Kidney epithelial cell (primary cell): ENCODE measurements around the gene SPTSSA. TPM values are rescaled to one million over a fixed set of nuclear protein-coding genes. Genes with fewer than 3 reads are reported as not detected.

ENCODE experiments used
- DNase-seq: peaks from one replicate; pipeline ENCODE4 v3.0.0-alpha.2; 2010; ENCODE audit warnings: low read depth
- H3K27me3 ChIP-seq: 2 replicates; pipeline ENCODE4 v1.6.0; 2011; ENCODE audit warnings: low read length; ENCODE audit not compliant: control insufficient read depth, insufficient read depth
- H3K36me3 ChIP-seq: 2 replicates; pipeline ENCODE4 v1.5.1; 2011; ENCODE audit warnings: low read length; ENCODE audit not compliant: control insufficient read depth, insufficient read depth
- H3K4me3 ChIP-seq: 2 replicates; pipeline ENCODE4 v1.5.1; 2011; ENCODE audit warnings: low read depth, mild to moderate bottlenecking, control low read depth, low read length
- total RNA-seq: library from RNA; depleted of rRNA; stranded (reverse); fragments of >200 nt; gene quantifications from 2 replicates; pipeline ENCODE4 v1.2.3, GENCODE V29; 2015
- TF ChIP-seq, protein P1 (sequence below): IDR thresholded peaks from 2 replicates; pipeline ENCODE4 v1.5.1; 2011; ENCODE audit warnings: mild to moderate bottlenecking, moderate library complexity, low read length, control low read depth, inconsistent platforms; ENCODE audit not compliant: insufficient read depth, poor library complexity, severe bottlenecking

SPTSSA gene
- total RNA-seq, 1 donor from 2014 or later = 13.0 TPM

DNA sequence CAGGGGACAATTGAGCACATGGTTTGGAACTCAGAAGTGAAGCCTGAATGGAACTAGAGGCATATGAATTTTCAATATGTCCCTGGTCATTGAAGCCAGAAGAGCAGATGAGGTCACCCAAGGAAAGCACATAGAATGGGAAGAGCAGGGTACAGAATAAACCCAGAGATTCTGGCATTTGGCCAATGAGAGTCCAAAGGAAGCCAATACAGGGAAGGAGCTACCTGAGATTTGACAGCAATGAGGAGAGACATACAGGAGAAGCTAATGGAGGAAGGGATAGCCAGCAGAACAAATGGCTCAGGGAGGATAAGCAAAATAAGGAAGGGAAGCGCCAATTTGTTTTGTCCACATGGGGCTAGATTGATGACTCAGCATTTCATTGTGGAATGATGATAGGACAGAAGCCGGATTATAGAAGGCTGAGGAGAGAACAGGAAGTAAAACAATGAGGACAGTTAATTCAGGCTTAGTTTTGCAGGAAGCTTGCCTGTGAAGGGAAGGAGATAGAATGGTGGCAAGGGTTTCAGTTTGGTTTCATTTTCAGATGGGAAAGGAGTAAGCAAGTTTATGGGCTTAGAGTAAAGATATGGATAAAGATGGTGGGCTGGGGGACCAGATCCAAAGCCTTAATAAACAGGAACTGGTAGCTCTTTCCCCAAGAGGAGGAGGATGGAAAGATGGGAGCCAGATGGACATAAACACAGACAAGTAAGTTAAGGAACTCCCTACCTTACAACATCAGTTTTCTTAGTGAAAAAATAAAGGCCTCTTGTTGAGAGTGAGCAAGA lies 3.2 kb upstream of the SPTSSA start:
- H3K4me3 ChIP-seq = no peak overlapping the region
- DNase-seq = no peak
- no peaks in the 10 kb centered on the region for H3K27me3 ChIP-seq
- H3K36me3 ChIP-seq = no peaks in the 10 kb centered on the region
- TF ChIP-seq, protein P1, sequence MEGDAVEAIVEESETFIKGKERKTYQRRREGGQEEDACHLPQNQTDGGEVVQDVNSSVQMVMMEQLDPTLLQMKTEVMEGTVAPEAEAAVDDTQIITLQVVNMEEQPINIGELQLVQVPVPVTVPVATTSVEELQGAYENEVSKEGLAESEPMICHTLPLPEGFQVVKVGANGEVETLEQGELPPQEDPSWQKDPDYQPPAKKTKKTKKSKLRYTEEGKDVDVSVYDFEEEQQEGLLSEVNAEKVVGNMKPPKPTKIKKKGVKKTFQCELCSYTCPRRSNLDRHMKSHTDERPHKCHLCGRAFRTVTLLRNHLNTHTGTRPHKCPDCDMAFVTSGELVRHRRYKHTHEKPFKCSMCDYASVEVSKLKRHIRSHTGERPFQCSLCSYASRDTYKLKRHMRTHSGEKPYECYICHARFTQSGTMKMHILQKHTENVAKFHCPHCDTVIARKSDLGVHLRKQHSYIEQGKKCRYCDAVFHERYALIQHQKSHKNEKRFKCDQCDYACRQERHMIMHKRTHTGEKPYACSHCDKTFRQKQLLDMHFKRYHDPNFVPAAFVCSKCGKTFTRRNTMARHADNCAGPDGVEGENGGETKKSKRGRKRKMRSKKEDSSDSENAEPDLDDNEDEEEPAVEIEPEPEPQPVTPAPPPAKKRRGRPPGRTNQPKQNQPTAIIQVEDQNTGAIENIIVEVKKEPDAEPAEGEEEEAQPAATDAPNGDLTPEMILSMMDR = no peak

DNA sequence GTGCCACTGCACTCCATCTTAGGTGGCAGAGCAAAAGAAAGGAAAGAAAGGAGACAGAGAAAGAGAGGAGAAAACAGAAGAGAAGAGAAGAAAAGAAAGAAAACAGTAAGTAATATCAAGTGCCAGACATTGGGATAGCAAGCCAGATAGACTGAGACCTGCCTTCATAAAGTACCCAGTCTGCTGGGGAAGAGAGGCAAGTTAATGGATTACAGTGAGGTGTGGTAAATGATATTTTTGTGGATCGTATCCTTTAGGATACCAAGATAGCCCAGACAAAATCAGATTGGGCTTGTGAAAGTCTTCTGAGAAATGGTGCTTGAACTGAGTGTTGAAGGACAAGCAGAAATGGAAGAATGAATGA lies 1.5 kb upstream of the SPTSSA start:
- no peaks in the 10 kb centered on the region for H3K27me3 ChIP-seq
- no peak overlapping the region for H3K4me3 ChIP-seq
- TF ChIP-seq, protein P1 = no peak
- no peaks in the 10 kb centered on the region for H3K36me3 ChIP-seq
- DNase-seq = no peak

DNA sequence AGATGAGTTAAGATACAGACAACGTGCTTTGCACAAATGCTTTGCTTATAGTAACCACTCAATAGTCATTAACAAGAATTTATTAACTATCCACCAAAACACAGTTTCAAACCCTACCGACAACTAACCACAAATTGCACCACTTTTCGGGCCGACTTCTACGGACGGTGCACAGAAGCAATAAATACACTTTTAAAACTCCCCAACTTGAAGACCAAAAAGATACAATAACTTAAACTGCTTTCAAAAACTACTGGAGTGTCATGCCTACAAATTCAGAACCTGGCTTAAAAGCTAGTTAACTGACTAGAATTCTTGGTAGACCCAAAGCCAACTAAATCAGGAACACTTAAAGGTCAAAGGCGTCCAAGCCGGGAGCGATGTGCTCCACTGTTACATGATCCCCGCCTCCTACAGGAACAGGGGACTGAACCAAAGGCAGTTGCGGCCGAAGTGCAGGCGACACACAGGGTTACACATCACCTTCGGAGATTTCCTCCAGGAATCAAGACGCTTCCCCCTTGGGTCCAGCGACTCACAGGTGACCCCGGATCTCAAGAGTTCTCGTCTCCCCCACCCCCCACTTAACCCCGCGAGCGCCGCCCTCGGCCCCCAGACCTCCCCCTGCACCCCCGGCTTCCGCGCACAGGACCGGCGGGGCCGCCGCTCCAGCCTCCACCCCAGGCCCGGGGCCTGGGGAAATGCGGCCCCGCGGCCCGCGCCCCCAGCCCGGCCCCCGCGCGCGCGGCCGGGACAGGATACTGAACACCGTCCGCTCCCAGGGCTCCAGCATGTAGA lies 507 bp downstream of the SPTSSA start:
- H3K36me3 ChIP-seq = no peaks in the 10 kb centered on the region
- no peaks in the 10 kb centered on the region for H3K27me3 ChIP-seq
- TF ChIP-seq, protein P1 = no peak
- peak overlapping the region; percentile 70 for H3K4me3 ChIP-seq
- DNase-seq = no peak

DNA sequence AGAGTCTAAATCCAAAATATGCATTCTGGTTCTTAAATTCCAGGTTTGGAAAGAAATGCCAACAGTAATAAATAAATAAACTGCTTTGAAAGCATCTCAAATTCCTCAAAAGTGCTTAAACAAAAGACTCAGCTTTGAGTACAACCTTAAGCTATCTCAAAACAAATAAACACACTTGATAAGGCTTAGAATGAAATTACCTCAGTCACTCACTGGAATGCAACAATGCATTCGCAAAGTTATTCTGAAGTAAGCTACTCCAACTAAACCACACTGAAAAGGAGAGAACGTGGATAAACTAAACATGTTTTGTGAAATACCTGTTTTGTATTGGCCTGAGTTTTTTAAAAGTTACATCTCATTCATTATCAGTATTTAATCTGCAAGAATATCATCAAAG lies 1.2 kb downstream of the SPTSSA start:
- Histone ChIP-seq H3K4me3 (peak overlapping the region; percentile 70), H3K36me3 (no peaks in the 10 kb centered on the region), H3K27me3 (no peaks in the 10 kb centered on the region)
- no peak for DNase-seq
- TF ChIP-seq, protein P1 = no peak

DNA sequence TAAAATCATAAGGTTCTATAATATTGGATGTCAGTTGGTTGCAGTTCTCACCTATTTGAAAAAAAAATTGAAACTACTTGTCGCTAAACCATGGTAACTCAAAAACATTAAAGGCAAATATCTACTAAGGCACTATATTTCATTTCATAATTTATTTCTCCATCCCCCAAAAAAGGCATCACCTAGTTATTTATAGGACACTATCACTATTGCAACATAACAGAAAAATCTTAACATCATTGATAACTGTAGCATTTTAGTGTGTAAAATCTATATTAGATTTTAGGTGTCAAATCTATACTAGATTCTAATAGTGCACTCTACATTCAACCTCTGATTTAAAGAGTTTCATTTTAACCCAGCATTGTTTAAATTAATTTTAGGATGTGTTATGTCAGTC lies 1.7 kb downstream of the SPTSSA start:
- DNase-seq = no peak
- Histone ChIP-seq H3K4me3 (no peak overlapping the region), H3K36me3 (no peaks in the 10 kb centered on the region), H3K27me3 (no peaks in the 10 kb centered on the region)
- TF ChIP-seq, protein P1 = no peak
